SU-DHL-6 (cell line): ENCODE measurements around the gene RGS7.

ENCODE experiments used
- H2AFZ ChIP-seq: fragments of 200-600 bp; sonication (generic); 2 replicates; pipeline ENCODE4 v1.6.1; 2014; ENCODE audit warnings: low read depth, mild to moderate bottlenecking, moderate library complexity, mixed read lengths, antibody characterized with exemption, low read length; ENCODE audit not compliant: severe bottlenecking
- H3F3A ChIP-seq: fragments of 200-600 bp; shearing (Covaris generic); 2 replicates; pipeline ENCODE4 v1.6.0; 2016; ENCODE audit warnings: antibody characterized with exemption, mild to moderate bottlenecking; ENCODE audit not compliant: insufficient read depth
- H3K27ac ChIP-seq: fragments of 200-600 bp; sonication (generic); 2 replicates; pipeline ENCODE4 v1.5.1; 2016; ENCODE audit warnings: low read depth, mild to moderate bottlenecking, low read length, moderate library complexity, mixed read lengths
- H3K27me3 ChIP-seq: fragments of 200-600 bp; sonication (generic), shearing (Covaris generic); 2 replicates; pipeline ENCODE4 v1.6.0; 2014; ENCODE audit warnings: mild to moderate bottlenecking, low read length
- H3K36me3 ChIP-seq: fragments of 200-600 bp; sonication (generic); 2 replicates; pipeline ENCODE4 v1.6.1; 2014; ENCODE audit warnings: mild to moderate bottlenecking, low read length, mixed read lengths
- H3K4me2 ChIP-seq: fragments of 300-600, 200-600 bp; shearing (Covaris generic), sonication (generic); 2 replicates; pipeline ENCODE4 v1.6.0; 2014; ENCODE audit warnings: low read length, low read depth, mild to moderate bottlenecking; ENCODE audit not compliant: poor library complexity, severe bottlenecking
- H3K4me3 ChIP-seq: fragments of 200-600 bp; sonication (generic); 2 replicates; pipeline ENCODE4 v1.5.1; 2014; ENCODE audit warnings: antibody characterized with exemption, low read length, mild to moderate bottlenecking, mixed read lengths; ENCODE audit not compliant: insufficient read depth, poor library complexity, severe bottlenecking
- H3K79me2 ChIP-seq: fragments of 200-600 bp; sonication (generic); 2 replicates; pipeline ENCODE4 v1.6.1; 2014; ENCODE audit warnings: mild to moderate bottlenecking, low read length, moderate library complexity; ENCODE audit not compliant: insufficient read depth
- H3K9ac ChIP-seq: fragments of 200-600 bp; sonication (generic); 2 replicates; pipeline ENCODE4 v1.7.0; 2014; ENCODE audit warnings: mild to moderate bottlenecking, low read length
- H3K9me2 ChIP-seq: fragments of 200-600 bp; sonication (generic); replicated peaks from 2 replicates; pipeline ENCODE4 v1.6.1; 2014; ENCODE audit warnings: low read length; ENCODE audit not compliant: insufficient read depth
- H3K9me3 ChIP-seq: fragments of 200-600 bp; sonication (generic); 2 replicates; pipeline ENCODE4 v1.6.1; 2014; ENCODE audit warnings: low read length, mixed read lengths; ENCODE audit not compliant: insufficient read depth
- H4K20me1 ChIP-seq: fragments of 200-600 bp; sonication (generic); 2 replicates; pipeline ENCODE4 v1.6.1; 2014; ENCODE audit warnings: low read depth, mild to moderate bottlenecking, antibody characterized with exemption, low read length, moderate library complexity, mixed read lengths
- EZH2phosphoT487 ChIP-seq: fragments of 200-600 bp; sonication (generic), shearing (Covaris generic); conservative IDR thresholded peaks from 2 replicates; pipeline ENCODE4 v1.6.1; 2018; ENCODE audit warnings: mild to moderate bottlenecking, antibody characterized with exemption, low read length, moderate library complexity, mixed read lengths
- TF ChIP-seq, protein P1 (sequence below): fragments of 200-600 bp; sonication (generic); IDR thresholded peaks from one replicate; pipeline ENCODE4 v1.5.1; 2017; ENCODE audit warnings: antibody characterized with exemption, mild to moderate bottlenecking, low read length, moderate library complexity; ENCODE audit not compliant: insufficient read depth, poor library complexity, severe bottlenecking

The RGS7 gene

GRCh38 chr1:240820816-240821215 is 536.2 kb downstream of the RGS7 start:
- no peak overlapping the region for H2AFZ ChIP-seq
- TF ChIP-seq EZH2phosphoT487: no peak

DNA sequence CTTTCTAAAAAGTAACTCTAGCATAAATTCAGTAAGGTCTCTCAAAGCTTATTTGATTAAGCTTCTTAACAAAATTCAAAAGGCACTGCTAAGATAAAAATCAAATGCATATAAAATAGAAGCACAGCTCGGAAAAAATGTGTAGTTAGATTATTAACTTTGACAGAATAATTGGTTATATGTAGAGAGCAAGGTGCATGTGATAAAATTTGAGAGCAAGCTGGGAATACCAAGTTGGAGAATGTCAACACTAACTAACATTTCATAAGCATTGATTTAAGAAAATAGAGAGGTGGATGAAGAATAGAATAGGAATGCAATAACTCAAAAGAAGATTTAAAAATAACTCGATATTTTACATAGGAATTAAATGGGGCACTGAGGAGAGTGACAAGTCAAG is 540.5 kb downstream of the RGS7 start:
- Histone ChIP-seq H3K9me3 (no peaks in the 10 kb centered on the region), H4K20me1 (no peaks in the 10 kb centered on the region), H3F3A (no peaks in the 10 kb centered on the region), H3K9ac (no peak overlapping the region), H3K4me2 (no peak overlapping the region), H3K27ac (no peak overlapping the region), H3K36me3 (no peaks in the 10 kb centered on the region), H3K79me2 (no peaks in the 10 kb centered on the region), H3K4me3 (no peak overlapping the region), H3K27me3 (no peaks in the 10 kb centered on the region), H2AFZ (no peak overlapping the region), H3K9me2 (no peaks in the 10 kb centered on the region)
- TF ChIP-seq EZH2phosphoT487: no peak
- TF ChIP-seq, protein P1, sequence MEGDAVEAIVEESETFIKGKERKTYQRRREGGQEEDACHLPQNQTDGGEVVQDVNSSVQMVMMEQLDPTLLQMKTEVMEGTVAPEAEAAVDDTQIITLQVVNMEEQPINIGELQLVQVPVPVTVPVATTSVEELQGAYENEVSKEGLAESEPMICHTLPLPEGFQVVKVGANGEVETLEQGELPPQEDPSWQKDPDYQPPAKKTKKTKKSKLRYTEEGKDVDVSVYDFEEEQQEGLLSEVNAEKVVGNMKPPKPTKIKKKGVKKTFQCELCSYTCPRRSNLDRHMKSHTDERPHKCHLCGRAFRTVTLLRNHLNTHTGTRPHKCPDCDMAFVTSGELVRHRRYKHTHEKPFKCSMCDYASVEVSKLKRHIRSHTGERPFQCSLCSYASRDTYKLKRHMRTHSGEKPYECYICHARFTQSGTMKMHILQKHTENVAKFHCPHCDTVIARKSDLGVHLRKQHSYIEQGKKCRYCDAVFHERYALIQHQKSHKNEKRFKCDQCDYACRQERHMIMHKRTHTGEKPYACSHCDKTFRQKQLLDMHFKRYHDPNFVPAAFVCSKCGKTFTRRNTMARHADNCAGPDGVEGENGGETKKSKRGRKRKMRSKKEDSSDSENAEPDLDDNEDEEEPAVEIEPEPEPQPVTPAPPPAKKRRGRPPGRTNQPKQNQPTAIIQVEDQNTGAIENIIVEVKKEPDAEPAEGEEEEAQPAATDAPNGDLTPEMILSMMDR: no peak

More at GRCh38 chr1:240820816-240821215, 536.2 kb downstream of the RGS7 start:
- Histone ChIP-seq H3K9me2 (no peaks in the 10 kb centered on the region), H4K20me1 (no peaks in the 10 kb centered on the region), H3K4me2 (no peak overlapping the region), H3K79me2 (no peaks in the 10 kb centered on the region), H3K27ac (no peak overlapping the region), H3K36me3 (no peaks in the 10 kb centered on the region), H3F3A (no peaks in the 10 kb centered on the region), H3K4me3 (no peak overlapping the region), H3K9me3 (no peaks in the 10 kb centered on the region), H3K9ac (no peak overlapping the region), H3K27me3 (no peaks in the 10 kb centered on the region)

DNA sequence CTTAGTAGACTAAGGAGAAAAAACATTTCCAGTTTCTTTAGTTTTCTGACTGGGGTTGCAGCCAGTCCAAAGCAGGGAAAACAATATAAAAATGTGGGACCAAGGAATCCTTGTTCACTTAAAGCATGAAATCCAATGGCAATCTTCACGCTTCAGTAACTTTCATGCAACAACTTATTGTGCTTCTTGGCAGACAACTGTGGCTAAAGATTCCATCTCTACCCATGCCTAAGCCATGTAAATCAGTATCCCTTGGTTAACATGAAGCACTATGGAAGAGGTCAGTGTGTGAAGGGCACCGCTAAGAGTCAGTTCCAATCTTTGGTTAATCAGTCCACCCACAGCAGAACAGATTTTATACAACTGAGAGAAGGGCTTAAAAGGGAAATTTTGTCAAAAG is 543.3 kb downstream of the RGS7 start:
- H3K4me3 ChIP-seq: no peak overlapping the region
- TF ChIP-seq, protein P1: no peak
- no peak for TF ChIP-seq EZH2phosphoT487
- no peaks in the 10 kb centered on the region for H3K9me3 ChIP-seq

GRCh38 chr1:240811256-240811655 is 545.7 kb downstream of the RGS7 start:
- Histone ChIP-seq H3K36me3 (no peaks in the 10 kb centered on the region), H3K9me2 (no peaks in the 10 kb centered on the region), H2AFZ (no peak overlapping the region), H3K27me3 (no peaks in the 10 kb centered on the region), H3K9ac (no peak overlapping the region), H3K4me3 (no peak overlapping the region), H3F3A (no peaks in the 10 kb centered on the region), H3K9me3 (no peaks in the 10 kb centered on the region), H4K20me1 (no peaks in the 10 kb centered on the region), H3K79me2 (no peaks in the 10 kb centered on the region), H3K27ac (no peak overlapping the region), H3K4me2 (no peak overlapping the region)
- TF ChIP-seq, protein P1: no peak
- no peak for TF ChIP-seq EZH2phosphoT487

More for the DNA sequence above, 543.3 kb downstream of the RGS7 start:
- H3F3A ChIP-seq: no peaks in the 10 kb centered on the region
- no peak overlapping the region for H3K27ac ChIP-seq
- no peaks in the 10 kb centered on the region for H3K27me3 ChIP-seq
- no peak overlapping the region for H2AFZ ChIP-seq
- no peaks in the 10 kb centered on the region for H3K9me2 ChIP-seq
- no peaks in the 10 kb centered on the region for H4K20me1 ChIP-seq
- H3K9ac ChIP-seq: no peak overlapping the region
- no peaks in the 10 kb centered on the region for H3K36me3 ChIP-seq
- H3K4me2 ChIP-seq: no peak overlapping the region
- no peaks in the 10 kb centered on the region for H3K79me2 ChIP-seq
